VCaP (cell line): ENCODE measurements around the gene SIGLEC5.
"Not testable (repeated sequence)": the region's sequence is repeated elsewhere in the genome, so short reads cannot be mapped to it uniquely, and the experiment has no call there.

Source experiments
- H3K27ac ChIP-seq: fragments of 450-650 bp; 2 replicates; pipeline ENCODE4 v1.5.1; 2017
- TF ChIP-seq, protein P1 (sequence below): fragments of 450-650 bp; conservative IDR thresholded peaks from 2 replicates; pipeline ENCODE4 v1.5.1; 2017; ENCODE audit warnings: mild to moderate bottlenecking, moderate library complexity

SIGLEC5 gene

DNA sequence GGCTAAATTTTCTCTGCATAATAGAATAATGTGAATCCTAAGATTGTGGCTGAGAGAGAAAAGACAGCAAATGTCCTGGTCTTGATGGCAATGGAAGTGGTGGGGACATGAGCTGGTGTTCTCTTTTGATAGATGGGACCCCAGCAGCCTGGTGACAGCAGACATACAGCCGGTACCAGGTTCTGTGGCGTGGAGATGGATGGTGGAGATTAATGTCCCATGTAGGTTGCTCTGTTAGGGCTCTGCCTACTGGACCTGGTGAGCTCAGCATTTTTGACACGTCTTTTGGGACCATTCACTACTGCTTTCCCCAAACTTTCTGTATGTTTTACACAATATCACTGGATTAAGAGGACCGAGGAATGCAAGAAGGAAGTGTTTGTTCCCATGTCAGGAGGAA is 24.6 kb upstream of the SIGLEC5 start:
- H3K27ac ChIP-seq, result no peak overlapping the region
- TF ChIP-seq, protein P1, sequence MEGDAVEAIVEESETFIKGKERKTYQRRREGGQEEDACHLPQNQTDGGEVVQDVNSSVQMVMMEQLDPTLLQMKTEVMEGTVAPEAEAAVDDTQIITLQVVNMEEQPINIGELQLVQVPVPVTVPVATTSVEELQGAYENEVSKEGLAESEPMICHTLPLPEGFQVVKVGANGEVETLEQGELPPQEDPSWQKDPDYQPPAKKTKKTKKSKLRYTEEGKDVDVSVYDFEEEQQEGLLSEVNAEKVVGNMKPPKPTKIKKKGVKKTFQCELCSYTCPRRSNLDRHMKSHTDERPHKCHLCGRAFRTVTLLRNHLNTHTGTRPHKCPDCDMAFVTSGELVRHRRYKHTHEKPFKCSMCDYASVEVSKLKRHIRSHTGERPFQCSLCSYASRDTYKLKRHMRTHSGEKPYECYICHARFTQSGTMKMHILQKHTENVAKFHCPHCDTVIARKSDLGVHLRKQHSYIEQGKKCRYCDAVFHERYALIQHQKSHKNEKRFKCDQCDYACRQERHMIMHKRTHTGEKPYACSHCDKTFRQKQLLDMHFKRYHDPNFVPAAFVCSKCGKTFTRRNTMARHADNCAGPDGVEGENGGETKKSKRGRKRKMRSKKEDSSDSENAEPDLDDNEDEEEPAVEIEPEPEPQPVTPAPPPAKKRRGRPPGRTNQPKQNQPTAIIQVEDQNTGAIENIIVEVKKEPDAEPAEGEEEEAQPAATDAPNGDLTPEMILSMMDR, result peak; percentile 77

DNA sequence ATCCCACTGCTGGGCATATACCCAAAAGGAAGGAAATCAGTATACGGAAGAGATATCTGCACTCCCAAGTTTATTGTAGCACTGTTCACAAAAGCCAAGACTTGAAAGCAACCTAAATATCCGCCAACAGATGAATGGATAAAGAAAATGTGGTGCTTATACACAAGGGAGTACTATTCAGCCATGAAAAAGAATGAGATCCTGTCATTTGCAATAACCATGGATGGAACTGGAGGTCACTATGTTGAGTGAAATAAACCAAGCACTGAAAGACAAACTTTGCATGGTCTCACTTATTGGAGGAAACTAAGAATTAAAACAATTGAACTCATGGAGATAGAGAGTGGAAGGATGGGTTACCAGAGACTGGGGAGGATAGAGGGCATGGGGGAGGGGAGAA is 23.0 kb upstream of the SIGLEC5 start:
- TF ChIP-seq, protein P1, result no peak
- no peak overlapping the region for H3K27ac ChIP-seq

DNA sequence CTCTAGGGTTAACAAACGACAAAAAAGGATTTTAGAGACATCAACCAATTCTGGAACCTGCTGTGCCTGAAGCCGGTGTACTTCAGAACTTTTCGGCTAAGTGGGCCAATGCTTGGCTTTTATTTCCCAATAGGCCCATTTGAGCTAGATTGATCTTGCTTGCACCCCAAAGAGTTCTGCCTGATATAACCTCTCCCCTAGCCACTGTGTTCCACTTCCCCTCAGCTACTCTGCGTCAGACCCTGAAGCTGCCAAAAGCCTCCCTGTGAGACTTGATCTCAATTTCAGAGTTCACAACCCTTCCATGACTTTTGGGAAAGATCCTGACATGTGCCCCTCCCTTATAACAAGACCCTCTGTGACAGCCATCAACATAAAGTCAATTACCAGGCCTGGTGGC is 22.1 kb upstream of the SIGLEC5 start:
- H3K27ac ChIP-seq, result no peak overlapping the region
- TF ChIP-seq, protein P1, result no peak

DNA sequence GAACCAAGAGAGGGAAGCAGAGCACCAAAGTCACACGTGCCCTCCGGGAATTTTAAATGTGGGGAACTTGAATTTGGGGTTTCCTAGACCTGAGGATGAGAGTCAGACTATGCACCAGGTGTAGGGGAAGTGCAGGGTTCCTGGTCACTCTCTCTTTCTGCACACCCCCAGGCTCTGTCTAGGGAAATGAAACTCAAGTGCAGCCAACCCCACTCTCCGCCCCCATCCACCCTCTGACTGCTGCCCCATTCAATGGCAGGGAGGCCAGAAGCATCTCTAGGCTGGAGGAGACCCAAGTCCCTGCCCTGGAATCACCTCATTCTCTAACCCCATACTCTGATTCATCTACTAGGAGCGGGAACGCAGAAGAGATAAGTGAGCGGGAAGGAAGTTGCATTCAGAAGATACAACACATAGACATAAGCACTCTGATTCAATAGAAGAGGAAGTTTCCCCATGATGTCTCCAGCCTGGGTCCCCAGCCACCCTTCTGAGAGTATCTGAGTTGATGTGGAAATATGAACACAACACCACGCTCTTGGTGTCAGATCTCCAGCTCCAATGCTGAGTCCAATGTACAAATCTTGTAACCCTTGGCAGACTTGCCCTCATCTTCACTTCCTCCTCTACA is 21.1 kb upstream of the SIGLEC5 start:
- TF ChIP-seq, protein P1, result no peak
- no peak overlapping the region for H3K27ac ChIP-seq

DNA sequence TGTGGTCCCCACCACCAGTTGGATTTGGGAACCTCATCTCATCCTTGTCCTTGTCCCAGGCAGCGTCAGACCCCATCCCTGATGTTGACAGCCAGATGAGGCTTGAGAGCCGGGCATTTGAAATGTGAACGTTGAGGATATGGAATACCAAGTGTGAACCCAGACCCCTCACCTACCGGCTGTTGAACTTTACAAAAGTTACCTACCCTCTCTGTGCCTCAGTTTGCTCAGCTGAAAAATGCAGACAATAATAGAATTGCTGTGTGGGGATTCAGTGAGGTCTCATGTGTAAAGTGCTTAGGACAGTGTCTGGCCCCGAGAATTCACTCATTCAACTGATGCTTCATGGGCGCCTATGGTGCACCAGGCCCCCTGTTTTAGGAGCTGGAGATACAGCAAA is 17.1 kb upstream of the SIGLEC5 start:
- H3K27ac ChIP-seq, result no peak overlapping the region

DNA sequence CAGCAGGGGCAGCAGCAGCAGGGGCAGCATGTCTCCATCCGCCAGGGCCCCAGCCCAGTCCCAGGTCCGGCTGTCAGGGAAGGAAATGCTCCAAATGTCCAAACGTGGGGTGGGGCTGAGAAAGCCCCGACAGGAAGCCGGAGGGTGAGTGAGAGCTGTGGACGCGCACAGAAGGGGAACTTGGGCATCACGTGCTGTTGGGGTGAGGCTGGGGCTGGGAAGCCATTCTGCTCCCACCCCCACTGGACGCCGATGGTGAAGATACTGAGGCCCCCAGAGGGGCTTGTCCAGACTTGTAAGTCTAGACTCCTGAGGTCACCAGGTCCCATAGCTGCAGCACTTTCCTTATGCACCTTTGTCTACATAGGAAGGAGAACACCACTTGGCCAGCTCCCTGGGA is 16.5 kb upstream of the SIGLEC5 start, which contains the start of gene SIGLEC14:
SIGLEC14 (minus strand) TSS at position 96 of the 400 bp plus-strand sequence; CDS start at position 30, 66 bp downstream.
- H3K27ac ChIP-seq, result not testable (repeated sequence)

More for the DNA sequence above, 17.1 kb upstream of the SIGLEC5 start:
- TF ChIP-seq, protein P1, result no peak

DNA sequence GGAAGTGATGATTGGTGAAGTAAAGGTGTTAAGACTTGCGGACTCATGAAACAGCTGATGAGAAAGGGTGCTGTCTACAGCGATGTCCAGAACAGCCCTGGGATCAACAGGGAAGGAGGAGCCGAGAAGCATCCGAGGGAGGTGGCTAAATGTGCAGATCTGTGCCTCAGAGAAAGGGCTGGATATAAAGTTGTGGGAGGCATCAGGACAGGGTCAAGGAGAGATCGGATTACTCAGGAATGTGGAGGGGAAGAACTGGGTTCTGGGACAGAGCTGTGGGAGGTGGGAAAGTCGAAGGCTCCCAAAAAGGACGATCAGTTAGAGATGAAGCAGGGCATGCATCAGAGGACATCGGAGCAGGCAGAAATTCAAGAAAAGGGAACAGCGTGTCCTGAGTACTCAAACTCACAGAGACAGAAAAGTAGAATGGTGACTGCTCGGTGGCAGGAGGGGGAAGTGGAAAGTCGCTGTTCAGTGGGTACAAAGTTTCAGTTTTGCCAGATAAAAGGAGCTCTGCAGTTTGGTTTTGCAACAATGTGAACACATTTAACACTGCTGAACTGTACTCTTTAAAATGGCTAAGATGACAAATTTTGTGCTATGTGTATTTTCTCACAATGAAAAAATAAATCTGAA is 14.6 kb upstream of the SIGLEC5 start:
- no peak overlapping the region for H3K27ac ChIP-seq
- TF ChIP-seq, protein P1, result no peak

DNA sequence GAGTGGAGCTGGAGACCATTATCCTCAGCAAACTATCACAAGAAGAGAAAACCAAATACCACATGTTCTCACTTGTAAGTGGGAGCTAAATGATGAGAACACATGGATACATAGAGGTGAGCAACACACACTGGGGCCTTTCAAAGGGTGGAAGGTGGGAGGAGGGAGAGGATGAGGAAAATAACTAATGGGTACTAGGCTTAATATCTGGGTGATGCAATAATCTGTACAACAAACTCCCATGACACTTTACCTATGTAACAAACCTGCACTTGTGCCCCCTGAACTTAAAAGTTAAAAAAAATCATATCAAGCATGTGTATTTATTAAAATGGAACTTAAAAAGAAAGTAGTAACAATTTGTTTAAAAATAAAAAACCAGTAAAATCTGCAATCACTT is 11.4 kb upstream of the SIGLEC5 start:
- H3K27ac ChIP-seq, result no peak overlapping the region
- TF ChIP-seq, protein P1, result no peak
